GM23338 (cell line): ENCODE results near the gene CFAP92.

Source experiments
- CREB1 ChIP-seq: fragments of 250-450 bp; sonication (Bioruptor Pico); IDR thresholded peaks from 2 replicates; pipeline ENCODE4 v1.5.0; 2020; ENCODE audit warnings: low read depth, mild to moderate bottlenecking, moderate library complexity
- CTCF ChIP-seq, 2 experiments: fragments of 200-600 bp in 1 of 2; sonication (generic) in 1 of 2; conservative IDR thresholded peaks; 2 replicates each; pipeline versions ENCODE4 v1.5.1 to v1.6.1; 2016 to 2017; ENCODE audit warnings: antibody characterized with exemption in 2 of 2, low read depth in 2 of 2, mild to moderate bottlenecking in 2 of 2, moderate library complexity in 1 of 2
- EZH2 ChIP-seq: fragments of 200-600 bp; sonication (generic); IDR thresholded peaks from one replicate; pipeline ENCODE4 v1.8.0; 2017; ENCODE audit warnings: antibody characterized with exemption, mild to moderate bottlenecking, low read depth; ENCODE audit not compliant: unreplicated experiment
- EZH2phosphoT487 ChIP-seq: fragments of 200-600 bp; sonication (generic); IDR thresholded peaks from one replicate; pipeline ENCODE4 v1.8.1; 2018; ENCODE audit warnings: antibody characterized with exemption; ENCODE audit not compliant: unreplicated experiment
- JUNB ChIP-seq: IDR thresholded peaks from one replicate; pipeline ENCODE4 v1.6.1; 2016; ENCODE audit warnings: antibody characterized with exemption; ENCODE audit not compliant: unreplicated experiment
- REST ChIP-seq: IDR thresholded peaks from one replicate; pipeline ENCODE4 v1.6.1; 2018; ENCODE audit warnings: antibody characterized with exemption; ENCODE audit not compliant: unreplicated experiment

DNA sequence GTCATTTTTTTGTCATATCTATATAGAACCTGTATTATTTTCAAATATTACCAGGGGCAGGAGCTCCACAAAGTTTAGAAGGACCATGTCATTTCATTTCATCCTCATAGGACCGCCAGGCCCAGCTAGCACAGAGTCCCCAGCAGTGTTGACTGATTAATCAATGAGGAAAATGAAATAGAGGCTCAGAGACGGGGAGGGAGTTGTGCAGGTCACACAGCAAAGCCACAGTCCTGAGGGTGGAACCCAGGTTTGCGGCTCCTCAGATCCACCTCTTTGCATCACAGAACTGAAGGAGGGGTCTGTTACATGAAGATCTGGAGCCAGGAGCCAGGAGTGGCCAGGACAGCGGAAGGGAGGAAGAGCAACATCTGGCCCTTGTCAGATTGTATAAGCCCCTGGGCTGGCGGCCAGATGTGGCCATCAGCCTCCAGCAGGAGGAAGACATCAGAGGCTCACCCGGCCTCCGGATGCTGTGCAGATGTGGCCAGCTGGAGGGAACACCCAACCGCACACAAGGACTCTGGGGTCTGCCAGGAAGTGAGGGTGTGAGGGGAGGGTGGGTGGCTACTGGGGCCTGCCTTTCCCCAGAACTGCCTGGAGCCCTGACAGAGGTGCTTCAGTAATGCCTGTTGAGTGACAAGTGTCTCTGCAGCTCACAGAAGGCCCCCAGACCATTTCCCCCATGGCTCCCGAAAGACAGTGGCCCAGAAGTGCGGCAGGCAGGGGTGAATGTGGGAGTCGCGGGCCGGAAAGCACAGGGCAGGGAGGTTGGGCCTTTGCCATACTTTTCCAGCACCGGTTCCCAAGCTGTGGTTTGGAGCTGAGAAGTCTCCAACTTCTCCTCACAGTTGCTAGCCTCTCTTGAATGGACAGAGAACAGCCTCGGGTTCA lies 28.5 kb upstream of the CFAP92 start:
- TF ChIP-seq CTCF (conservative IDR thresholded peaks at IDR 0.05; ENCODE audit: low read depth in 2 of 2) (no peak), CREB1 (CRISPR knock-in tag) (no peak), JUNB (no peak), REST (no peak), EZH2 (no peak), EZH2phosphoT487 (no peak)
